ENCODE measurements around the gene DYNC1I1.

DYNC1I1 gene

DNA sequence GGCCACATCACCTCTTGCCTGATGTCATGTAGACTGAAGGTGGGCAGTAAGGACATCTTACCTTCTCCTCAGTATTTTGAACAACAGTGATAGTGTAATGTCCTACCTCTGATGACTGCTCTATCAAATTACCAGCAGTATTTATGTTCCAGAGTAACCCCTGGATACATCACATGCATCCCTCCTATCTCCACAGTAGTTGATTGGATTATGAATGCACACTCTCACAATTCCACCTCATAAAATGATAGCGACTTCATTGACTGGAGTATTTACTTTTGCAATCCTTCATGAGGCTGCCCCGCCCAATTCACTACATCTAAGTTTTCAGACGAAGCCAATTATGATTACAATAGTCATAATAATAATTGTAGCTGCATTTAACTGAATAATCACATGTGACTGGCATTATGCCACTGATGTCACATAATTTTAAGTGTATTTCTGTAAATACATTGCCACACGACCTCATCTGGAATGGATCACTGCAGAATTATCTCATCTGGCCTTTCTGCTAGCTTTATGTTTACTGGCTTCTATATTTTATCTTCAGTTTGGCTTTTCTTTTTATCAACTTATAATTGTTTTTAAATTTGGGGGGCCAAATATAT lies 280.6 kb downstream of the DYNC1I1 start:
- no peak overlapping the region for H3K4me3 ChIP-seq (ENCODE audit: low read depth, low read length)
- DNase-seq (ENCODE audit: low read depth, low spot score): no peak
- TF ChIP-seq, protein P1, sequence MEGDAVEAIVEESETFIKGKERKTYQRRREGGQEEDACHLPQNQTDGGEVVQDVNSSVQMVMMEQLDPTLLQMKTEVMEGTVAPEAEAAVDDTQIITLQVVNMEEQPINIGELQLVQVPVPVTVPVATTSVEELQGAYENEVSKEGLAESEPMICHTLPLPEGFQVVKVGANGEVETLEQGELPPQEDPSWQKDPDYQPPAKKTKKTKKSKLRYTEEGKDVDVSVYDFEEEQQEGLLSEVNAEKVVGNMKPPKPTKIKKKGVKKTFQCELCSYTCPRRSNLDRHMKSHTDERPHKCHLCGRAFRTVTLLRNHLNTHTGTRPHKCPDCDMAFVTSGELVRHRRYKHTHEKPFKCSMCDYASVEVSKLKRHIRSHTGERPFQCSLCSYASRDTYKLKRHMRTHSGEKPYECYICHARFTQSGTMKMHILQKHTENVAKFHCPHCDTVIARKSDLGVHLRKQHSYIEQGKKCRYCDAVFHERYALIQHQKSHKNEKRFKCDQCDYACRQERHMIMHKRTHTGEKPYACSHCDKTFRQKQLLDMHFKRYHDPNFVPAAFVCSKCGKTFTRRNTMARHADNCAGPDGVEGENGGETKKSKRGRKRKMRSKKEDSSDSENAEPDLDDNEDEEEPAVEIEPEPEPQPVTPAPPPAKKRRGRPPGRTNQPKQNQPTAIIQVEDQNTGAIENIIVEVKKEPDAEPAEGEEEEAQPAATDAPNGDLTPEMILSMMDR (IDR thresholded peaks at IDR 0.05; ENCODE audit: insufficient read depth, low read length, missing control alignments): no peak
- ChIA-PET CTCF (no interaction called here), POLR2A (no interaction called here)

DNA sequence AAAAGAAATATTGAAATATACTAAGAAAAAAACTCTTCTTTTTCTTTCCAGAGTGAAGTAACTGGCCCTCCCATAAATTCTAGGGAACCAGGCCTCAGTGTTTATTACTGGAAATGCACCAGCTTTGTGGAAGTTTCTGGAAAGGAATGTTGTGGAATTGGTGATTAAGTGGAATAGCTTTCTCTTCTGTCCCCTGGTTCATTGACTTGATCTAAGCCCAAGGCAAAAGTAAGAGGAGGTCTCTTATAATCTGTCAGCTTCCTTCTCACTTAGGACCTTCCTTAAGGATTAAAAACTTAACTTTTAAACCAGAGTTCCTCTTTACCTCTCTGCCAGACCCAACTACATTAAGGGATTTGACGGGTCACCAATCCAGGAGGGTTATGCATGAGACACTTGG lies 283.4 kb downstream of the DYNC1I1 start:
- no peak overlapping the region for H3K4me3 ChIP-seq (ENCODE audit: low read depth, low read length)
- TF ChIP-seq, protein P1 (IDR thresholded peaks at IDR 0.05; ENCODE audit: insufficient read depth, low read length, missing control alignments): no peak
- POLR2A ChIA-PET: no interaction called here
- DNase-seq (ENCODE audit: low read depth, low spot score): no peak
- CTCF ChIA-PET: no interaction called here

DNA sequence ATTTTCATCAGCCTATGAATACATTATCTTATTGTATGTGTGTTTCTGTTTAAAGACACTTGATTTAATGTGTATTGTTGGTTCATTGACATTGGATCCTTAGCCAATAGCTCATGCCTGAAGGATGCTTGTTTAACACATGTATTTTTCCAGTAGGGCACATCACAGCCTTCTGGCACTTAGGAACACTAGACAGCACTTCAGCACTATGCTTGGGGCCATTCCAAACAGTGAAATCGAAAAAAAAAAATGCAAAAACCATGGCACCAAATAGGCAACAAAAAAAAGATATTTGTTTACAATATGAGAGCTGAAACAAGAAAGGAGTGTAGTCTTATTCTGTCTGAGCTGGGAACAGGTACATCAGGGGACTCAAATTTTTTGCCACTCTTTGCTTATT lies 286.7 kb downstream of the DYNC1I1 start:
- no peak for DNase-seq (ENCODE audit: low read depth, low spot score)
- H3K4me3 ChIP-seq (ENCODE audit: low read depth, low read length): no peak overlapping the region
- CTCF ChIA-PET: no interaction called here
- TF ChIP-seq, protein P1 (IDR thresholded peaks at IDR 0.05; ENCODE audit: insufficient read depth, low read length, missing control alignments): no peak
- POLR2A ChIA-PET: no interaction called here

DNA sequence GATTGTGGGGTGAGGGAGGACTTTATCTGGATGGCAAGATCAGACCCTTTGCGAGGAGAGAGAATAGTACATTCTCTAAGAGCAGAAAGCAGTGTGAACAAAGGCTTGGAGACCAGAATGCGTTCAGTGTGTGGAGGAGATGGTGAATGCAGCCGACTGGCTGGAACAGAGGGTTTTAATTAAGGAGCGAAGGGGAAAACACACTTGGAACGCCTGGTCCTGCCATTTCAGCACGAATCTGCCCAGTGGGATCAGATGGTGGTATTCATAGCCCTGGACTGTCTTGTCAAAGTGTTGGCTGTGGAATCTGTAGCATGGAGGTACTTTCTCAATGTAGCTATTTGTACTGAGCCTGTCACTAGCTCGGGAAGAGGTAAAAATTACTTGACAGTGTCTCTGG lies 288.7 kb downstream of the DYNC1I1 start:
- CTCF ChIA-PET: no interaction called here
- H3K4me3 ChIP-seq (ENCODE audit: low read depth, low read length): no peak overlapping the region
- TF ChIP-seq, protein P1 (IDR thresholded peaks at IDR 0.05; ENCODE audit: insufficient read depth, low read length, missing control alignments): no peak
- POLR2A ChIA-PET: no interaction called here
- DNase-seq (ENCODE audit: low read depth, low spot score): no peak

DNA sequence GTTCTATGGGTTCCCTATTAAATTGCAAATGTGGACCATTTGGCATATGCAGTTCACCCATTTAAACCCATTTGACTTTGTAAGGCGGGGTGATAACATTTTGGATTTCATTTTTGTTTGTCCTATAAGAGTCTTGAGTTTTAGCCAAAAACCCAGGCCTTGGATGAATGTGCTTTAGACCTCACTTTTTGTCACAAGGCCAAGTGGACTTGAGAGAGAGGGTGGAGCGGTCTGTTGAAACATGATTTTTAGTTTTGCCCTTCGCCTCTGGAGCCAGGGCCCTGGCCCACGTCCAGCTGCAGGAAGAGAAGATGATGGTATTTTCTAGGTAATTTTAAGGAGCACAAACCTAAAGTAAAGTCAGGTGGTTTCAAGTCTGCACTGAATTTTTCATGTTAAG lies 289.5 kb downstream of the DYNC1I1 start:
- H3K4me3 ChIP-seq (ENCODE audit: low read depth, low read length): no peak overlapping the region
- TF ChIP-seq, protein P1 (IDR thresholded peaks at IDR 0.05; ENCODE audit: insufficient read depth, low read length, missing control alignments): no peak
- POLR2A ChIA-PET: no interaction called here
- CTCF ChIA-PET: interaction anchor here (1.0 kb wide), 1 partner anchor 30 kb away, joined by 3 read pairs; no protein-coding TSS in a partner anchor
- DNase-seq (ENCODE audit: low read depth, low spot score): no peak

DNA sequence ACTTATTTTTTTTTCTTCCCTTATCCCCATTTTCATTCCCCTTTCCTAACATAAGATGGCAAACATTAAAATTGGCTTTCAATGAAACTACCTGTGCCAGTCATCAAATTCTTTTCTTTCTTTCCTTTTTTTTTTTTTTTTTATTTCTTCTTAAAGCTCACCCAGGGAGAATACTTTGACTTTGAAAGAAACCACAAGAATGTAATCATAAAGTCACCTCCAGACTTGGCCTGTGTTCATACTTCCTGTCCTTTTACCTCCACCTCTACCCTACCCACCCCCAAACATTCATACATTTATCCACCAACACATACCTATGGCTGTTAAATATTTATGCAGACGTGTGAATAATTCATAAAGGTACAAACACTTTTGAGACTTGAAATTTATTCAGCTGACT lies 295.0 kb downstream of the DYNC1I1 start:
- H3K4me3 ChIP-seq (ENCODE audit: low read depth, low read length): no peak overlapping the region
- DNase-seq (ENCODE audit: low read depth, low spot score): no peak
- TF ChIP-seq, protein P1 (IDR thresholded peaks at IDR 0.05; ENCODE audit: insufficient read depth, low read length, missing control alignments): no peak
- ChIA-PET CTCF (interaction anchor here (1.0 to 3.5 kb wide), 2 partner anchors 8 to 960 kb away, joined by 4 to 14 read pairs; no protein-coding TSS in a partner anchor), POLR2A (no interaction called here)
